Breast epithelium (tissue), 3 donors: Measurements from ENCODE around the gene CPA3.

Source experiments
- CTCF ChIP-seq, 3 donors: fragments of 450-650 bp; IDR thresholded peaks; one replicate each; pipeline ENCODE4 v1.5.1; 2016 to 2017; ENCODE audit warnings: antibody characterized with exemption in 3 of 3, mild to moderate bottlenecking in 3 of 3, moderate library complexity in 3 of 3
- POLR2AphosphoS5 ChIP-seq, 3 donors: sonication (generic); formaldehyde crosslinking; IDR thresholded peaks; one replicate each; pipeline ENCODE4 v1.6.1; 2017; ENCODE audit warnings: antibody characterized with exemption in 3 of 3

- TF ChIP-seq CTCF (IDR thresholded peaks at IDR 0.05) (no peak), POLR2AphosphoS5 (IDR thresholded peaks at IDR 0.05) (no peak)
Measured at GRCh38 chr3:148937467-148938255, 72.6 kb downstream of the CPA3 start.
